Frontal cortex (tissue), 4 donors: ENCODE data around the gene CHFR. TPM values are rescaled to one million over a fixed set of nuclear protein-coding genes. Genes with fewer than 3 reads are reported as not detected.
"Not testable (repeated sequence)": the region's sequence is repeated elsewhere in the genome, so short reads cannot be mapped to it uniquely, and the experiment has no call there.

Experiments used
- DNase-seq, 2 donors: peaks; one replicate each; pipeline ENCODE4 v3.0.0; 2012; ENCODE audit warnings: low spot score in 2 of 2
- FAIRE-seq: peaks from 2 replicates; lab custom pipeline; 2012; peaks lifted over from hg19 to GRCh38; lab: Jason Lieb, UNC
- total RNA-seq: library from RNA; depleted of rRNA; stranded (reverse); fragments of >200 nt; gene quantifications from one replicate; pipeline ENCODE4 v1.2.3, GENCODE V29; 2014
- donor health status: control.
- donor health status: control.
- donor health status: control.

The CHFR gene
- total RNA-seq, 1 donor from 2014 or later = 31.4 TPM

- DNase-seq (no peak), FAIRE-seq (no peak)
Observed at GRCh38 chr12:132881818-132882217, 5.6 kb downstream of the CHFR start.

- not testable (repeated sequence) for DNase-seq, FAIRE-seq
Observed at GRCh38 chr12:132874620-132875019, 12.8 kb downstream of the CHFR start.

- DNase-seq (no peak), FAIRE-seq (no peak)
Observed at GRCh38 chr12:132874175-132874574, 13.2 kb downstream of the CHFR start.

DNA sequence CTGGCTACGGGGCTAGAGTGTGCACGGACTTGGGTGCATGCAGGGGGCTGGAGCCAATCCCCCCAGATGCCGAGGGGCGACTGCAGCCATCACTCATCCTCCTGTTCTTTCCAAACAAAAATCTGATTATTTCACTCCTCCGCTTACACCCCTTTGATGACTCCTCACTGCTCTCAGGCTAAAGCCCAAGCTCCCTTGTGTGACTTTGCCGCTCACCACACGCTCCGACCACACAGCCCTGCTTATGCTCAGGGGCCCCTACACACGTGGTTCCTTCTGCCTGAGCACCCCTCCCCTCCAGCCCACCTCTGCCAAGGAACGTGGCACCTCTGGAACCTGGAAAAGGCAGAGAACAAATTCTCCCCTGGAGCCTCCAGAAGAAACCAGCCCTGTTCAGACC is 13.7 kb downstream of the CHFR start:
- DNase-seq = no peak
- FAIRE-seq = no peak

DNA sequence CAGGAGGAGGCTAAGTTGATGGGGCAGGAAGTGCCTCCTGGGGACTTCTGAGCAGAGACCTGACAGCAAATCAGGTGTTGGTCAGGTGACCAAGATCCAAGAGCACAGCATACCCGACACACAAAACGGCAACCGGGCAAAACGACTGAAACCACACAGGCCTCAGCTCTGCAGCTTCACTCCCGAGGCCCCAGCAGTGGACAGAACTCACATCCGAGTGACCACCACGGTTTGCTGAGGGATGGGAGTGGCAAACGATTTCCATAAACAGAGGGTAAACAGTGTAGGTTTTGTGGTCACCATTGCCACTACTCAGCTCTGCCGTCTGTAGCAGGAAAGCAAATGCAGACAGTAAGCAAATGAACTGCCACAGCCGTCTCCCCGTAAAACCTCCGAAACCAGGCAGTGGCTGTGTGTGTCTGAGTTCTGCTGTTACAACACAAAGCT is 14.4 kb downstream of the CHFR start:
- DNase-seq (no peak), FAIRE-seq (no peak)

- FAIRE-seq = no peak
- no peak for DNase-seq
Observed at GRCh38 chr12:132872073-132872855, 15.1 kb downstream of the CHFR start.

GRCh38 chr12:132869551-132869950 is 17.9 kb downstream of the CHFR start:
- FAIRE-seq (no peak), DNase-seq (no peak)

DNA sequence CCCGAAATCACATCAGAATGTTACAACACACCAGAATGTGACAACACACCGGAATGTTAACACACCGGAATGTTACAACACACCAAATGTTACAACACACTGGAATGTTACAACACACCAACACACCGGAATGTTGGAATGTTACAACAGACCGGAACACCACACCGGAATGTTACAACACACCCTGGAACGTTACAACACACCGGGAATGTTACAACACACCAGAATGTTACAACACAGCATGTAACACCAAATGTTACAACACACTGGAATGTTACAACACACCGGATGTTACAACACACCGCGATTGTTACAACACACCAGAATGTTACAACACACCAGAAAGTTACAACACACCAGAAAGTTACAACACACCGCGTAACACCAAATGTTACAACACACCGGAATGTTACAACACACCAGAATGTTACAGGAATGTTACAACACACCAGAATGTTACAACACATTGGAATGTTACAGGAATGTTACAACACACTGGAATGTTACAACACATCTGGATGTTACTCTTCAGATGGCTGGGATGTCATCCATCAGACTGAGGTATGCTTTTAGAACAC is 21.1 kb downstream of the CHFR start:
- FAIRE-seq = no peak
- no peak for DNase-seq

- FAIRE-seq (no peak), DNase-seq (no peak)
Observed at GRCh38 chr12:132861558-132861957, 25.8 kb downstream of the CHFR start.

GRCh38 chr12:132858718-132859266 is 28.6 kb downstream of the CHFR start:
- no peak for DNase-seq
- FAIRE-seq = no peak

GRCh38 chr12:132857019-132857418 is 30.4 kb downstream of the CHFR start:
- DNase-seq, FAIRE-seq: not testable (repeated sequence)

DNA sequence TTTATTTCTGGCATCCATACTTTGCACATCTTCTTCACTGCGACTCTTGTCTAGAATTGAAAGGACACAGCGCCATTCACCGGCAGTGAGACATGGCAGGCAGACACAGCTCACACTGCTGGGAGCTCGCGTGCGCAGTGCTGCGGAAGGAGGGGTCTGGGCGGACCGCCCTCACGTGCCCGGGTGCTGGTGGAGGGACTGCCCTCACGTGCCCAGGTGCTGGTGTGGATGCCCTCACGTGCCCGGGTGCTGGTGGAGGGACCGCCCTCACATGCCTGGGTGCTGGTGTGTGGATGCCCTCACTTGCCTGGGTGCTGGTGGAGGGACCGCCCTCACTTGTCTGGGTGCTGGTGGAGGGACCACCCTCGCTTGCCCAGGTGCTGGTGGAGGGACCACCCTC is 30.8 kb downstream of the CHFR start:
- FAIRE-seq (no peak), DNase-seq (no peak)

- not testable (repeated sequence) for FAIRE-seq, DNase-seq
Observed at GRCh38 chr12:132855211-132855610, 32.2 kb downstream of the CHFR start.

- FAIRE-seq = no peak
Observed at GRCh38 chr12:132853285-132854092, 33.9 kb downstream of the CHFR start.

DNA sequence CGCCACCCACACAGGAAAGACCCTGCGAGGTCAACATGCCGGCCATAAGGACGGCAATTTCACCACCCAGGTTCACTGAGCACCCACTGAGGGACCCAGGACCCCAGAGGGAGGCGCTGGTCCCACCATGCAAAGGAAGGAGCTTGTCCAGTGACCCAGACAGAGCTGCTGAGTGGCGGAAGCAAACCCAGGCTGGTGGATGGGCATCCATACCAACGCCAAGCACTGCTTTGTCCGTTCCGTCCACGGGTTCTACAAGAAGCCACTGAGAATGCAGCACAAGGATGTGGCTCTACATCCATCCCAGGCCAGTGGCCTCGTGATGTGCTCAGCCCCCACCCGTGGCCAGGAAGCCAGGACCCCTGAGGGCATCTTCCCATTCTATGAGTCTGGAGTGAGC is 34.9 kb downstream of the CHFR start:
- no peak for DNase-seq
- FAIRE-seq = no peak

More at GRCh38 chr12:132853285-132854092, 33.9 kb downstream of the CHFR start:
- DNase-seq = no peak

- FAIRE-seq (no peak), DNase-seq (no peak)
Observed at GRCh38 chr12:132851465-132851864, 35.9 kb downstream of the CHFR start.

- FAIRE-seq (no peak), DNase-seq (no peak)
Observed at GRCh38 chr12:132850291-132850690, 37.1 kb downstream of the CHFR start.

- no peak for DNase-seq
- no peak for FAIRE-seq
Observed at GRCh38 chr12:132848521-132848920, 38.9 kb downstream of the CHFR start.

- FAIRE-seq = no peak
Observed at GRCh38 chr12:132847363-132848356, 39.7 kb downstream of the CHFR start.

More at GRCh38 chr12:132847363-132848356, 39.7 kb downstream of the CHFR start:
- DNase-seq = no peak
